IPS-NIHi7 (cell line): ENCODE data around the gene CGREF1.
"Not testable (repeated sequence)": the region's sequence is repeated elsewhere in the genome, so short reads cannot be mapped to it uniquely, and the experiment has no call there.

ENCODE experiments used
- DNase-seq: peaks from one replicate; pipeline ENCODE4 v3.0.0; 2012; ENCODE audit warnings: mixed read lengths; ENCODE audit errors: extremely low spot score

Gene CGREF1

DNA sequence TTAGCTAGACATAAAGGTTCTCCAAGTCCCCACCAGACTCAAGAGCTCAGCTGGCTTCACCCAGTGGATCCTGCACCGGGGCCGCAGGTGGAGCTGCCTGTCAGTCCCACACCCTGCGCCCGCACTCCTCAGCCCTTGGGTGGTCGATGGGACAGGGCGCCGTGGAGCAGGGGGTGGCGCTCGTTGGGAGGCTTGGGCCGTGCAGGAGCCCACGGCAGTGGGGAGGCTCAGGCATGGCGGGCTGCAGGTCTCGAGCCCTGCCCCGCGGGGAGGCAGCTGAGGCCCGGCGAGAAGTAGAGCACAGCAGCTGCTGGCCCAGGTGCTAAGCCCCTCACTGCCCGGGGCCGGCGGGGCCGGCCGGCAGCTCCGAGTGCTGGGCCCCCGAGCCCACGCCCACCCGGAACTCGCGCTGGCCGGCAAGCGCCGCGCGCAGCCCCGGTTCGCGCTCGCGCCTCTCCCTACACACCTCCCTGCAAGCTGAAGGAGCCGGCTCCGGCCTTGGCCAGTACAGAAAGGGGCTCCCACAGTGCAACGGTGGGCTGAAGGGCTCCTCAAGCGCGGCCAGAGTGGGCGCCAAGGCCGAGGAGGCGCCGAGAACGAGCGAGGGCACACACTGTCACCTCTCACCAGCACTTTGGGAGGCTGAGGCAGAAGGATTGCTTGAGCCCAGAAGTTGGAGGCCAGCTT lies 7.4 kb downstream of the CGREF1 start:
- DNase-seq, result not testable (repeated sequence)

DNA sequence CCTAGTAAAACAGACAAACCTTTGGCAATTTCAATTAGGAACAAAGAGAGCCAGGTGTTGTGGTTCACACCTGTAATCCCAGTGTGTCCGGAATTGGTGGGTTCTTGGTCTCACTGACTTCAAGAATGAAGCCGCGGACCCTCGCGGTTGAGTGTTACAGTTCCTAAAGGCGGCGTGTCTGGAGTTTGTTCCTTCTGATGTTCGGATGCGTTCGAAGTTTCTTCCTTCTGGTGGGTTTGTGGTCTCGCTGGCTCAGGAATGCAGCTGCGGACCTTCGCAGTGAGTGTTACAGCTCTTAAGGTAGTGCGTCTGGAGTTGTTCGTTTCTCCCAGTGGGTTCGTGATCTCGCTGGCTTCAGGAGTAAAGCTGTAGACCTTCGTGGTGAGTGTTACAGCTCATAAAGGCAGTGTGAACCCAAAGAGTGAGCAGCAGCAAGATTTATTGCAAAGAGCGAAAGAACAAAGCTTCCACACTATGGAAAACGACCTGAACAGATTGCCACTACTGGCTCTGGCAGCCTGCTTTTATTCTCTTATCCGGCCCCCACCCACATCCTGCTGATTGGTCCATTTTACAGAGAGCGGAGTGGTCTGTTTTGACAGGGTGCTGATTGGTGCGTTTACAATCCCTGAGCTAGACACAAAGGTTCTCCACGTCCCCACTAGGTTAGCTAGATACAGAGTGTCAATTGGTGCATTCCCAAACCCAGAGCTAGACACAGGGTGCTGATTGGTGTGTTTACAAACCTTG lies 8.2 kb downstream of the CGREF1 start:
- DNase-seq, result not testable (repeated sequence)

DNA sequence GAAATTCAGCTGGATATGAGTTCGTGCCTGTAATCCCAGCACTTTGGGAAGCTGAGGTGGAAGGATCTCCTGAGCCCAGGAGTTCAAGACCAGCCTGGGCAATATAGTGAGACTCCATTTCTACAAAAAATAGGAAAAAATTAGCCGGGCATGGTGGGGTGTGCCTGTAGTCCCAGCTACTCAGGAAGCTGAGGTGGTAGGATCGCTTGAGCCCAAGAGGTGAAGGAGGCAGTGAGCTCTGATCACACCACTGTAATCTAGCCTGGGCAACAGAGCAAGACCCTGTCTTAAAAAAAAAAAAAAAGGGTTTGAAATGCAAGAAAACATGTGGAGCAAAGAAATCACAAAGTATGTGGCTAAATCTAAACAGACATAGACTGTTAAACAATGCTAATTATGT lies 9.8 kb downstream of the CGREF1 start:
- DNase-seq, result no peak

DNA sequence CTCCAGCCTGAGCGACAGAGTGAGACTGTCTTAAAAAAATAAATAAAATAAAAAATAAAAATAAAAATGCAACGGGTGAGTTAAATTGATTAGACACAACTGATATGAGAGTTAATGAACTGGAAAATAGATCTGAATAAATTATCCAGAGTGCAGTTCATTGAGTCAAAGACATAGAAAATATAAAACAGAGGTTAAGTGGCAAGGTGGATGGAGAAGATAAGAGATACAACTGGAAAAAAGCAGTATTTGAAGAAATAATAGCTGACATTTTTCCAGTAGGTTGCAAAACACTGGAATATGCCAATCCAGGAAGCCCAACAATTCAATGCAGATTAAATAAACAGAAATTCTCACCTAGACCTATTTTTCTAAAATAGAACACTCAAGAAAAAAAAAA lies 10.7 kb downstream of the CGREF1 start:
- no peak for DNase-seq

DNA sequence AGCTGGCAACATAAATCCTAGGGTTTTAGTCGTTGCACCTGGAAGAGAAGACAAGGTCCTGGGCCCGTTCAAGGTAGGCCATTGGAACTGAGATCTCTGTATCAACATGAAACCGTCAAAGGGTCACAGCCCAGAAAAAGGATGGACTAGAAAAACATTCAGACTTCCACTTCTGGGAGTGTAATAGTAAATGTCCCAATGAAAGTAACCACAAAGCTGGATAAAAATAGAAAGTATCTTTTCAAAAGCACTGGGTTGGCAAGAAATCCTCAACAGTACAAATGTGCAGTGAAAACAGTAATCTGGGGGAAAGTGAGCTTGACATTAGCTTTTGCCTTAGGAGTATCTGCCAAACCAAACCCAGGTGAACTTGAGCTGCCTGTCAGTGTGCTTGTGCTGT lies 12.9 kb downstream of the CGREF1 start:
- no peak for DNase-seq

DNA sequence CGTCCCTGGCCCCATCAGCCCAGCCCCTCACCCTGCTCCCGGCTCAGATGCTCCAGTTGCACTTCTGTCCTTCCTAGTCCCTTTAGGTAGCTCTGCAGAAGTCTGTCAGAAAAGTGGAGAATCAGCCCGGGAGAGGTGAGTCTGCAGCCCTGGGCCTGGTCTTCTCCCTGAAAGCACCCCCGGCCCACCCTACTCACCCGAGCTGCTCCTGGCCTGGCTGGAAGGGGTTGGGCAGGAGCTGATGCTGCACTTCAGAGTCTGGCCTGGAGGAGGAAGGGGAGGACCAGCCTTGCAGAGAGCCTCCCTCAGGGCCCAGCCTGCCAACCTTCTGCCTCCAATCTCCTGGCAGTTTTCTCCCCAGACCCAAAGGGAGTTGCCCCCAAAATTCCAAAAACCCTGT lies 16.6 kb downstream of the CGREF1 start:
- DNase-seq, result no peak

DNA sequence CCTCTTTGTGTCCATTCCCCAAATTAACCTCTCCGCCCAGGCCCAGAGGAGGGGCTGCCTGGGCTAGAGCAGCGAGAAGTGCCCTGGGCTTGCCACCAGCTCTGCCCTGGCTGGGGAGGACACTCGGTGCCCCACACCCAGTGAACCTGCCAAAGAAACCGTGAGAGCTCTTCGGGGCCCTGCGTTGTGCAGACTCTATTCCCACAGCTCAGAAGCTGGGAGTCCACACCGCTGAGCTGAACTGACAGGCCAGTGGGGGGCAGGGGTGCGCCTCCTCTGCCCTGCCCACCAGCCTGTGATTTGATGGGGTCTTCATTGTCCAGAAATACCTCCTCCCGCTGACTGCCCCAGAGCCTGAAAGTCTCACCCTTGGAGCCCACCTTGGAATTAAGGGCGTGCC lies 18.9 kb downstream of the CGREF1 start:
- no peak for DNase-seq

DNA sequence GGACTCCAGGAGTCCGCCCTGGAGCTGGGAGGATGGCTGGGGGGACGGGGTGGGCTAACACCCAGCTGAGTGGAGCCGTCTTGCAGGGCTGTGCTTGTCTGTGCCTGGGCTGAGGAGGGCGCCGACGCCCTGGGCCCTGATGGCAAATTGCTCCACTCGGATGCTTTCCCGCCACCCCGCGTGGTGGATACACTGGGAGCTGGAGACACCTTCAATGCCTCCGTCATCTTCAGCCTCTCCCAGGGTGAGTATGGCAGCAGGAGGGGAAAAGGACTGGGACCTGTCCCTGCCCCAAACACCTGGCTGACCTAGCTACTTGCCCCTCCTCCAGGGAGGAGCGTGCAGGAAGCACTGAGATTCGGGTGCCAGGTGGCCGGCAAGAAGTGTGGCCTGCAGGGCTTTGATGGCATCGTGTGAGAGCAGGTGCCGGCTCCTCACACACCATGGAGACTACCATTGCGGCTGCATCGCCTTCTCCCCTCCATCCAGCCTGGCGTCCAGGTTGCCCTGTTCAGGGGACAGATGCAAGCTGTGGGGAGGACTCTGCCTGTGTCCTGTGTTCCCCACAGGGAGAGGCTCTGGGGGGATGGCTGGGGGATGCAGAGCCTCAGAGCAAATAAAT lies 19.5 kb downstream of the CGREF1 start:
- DNase-seq, result no peak

DNA sequence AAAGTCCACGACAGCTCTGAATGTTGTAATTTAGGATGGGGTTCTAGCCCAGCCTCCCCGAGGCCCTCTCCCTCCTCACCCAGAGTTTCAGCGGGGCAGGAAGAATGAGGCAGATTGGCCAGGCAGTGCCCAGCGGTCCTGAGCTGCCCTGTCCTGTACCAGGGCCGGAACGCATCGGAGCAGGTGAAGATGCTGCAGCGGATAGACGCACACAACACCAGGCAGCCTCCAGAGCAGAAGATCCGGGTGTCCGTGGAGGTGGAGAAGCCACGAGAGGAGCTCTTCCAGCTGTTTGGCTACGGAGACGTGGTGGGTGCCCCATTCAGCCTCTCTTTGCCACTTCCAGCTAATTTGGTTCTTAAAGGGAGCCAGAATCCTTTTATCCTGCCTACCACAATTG lies 21.6 kb downstream of the CGREF1 start:
- DNase-seq, result no peak

DNA sequence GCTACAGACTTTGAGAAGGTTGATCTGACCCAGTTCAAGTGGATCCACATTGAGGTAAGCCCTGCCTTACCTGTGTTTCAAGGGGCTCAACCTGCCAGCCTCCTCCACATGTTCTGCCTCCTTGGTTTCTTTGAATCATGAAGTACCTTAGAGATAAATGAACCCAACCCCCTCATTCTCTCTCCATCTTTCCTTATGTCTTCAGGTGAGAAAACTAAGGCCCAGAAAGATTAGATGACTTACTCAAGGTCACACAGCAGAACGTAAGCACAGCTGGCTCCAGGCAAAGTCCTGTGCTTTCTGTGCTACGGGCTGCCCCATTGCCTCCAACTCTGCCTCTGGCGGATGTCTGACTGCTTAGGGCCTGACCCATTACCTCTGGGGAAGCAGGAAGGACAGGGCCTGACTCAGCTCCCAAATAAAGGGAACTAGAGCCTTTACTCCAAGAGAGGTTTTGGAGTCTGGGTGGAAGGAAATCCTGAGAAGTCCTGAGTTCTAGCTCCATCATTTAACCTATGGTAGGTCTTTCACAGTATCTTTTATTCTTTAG lies 22.1 kb downstream of the CGREF1 start:
- no peak for DNase-seq

DNA sequence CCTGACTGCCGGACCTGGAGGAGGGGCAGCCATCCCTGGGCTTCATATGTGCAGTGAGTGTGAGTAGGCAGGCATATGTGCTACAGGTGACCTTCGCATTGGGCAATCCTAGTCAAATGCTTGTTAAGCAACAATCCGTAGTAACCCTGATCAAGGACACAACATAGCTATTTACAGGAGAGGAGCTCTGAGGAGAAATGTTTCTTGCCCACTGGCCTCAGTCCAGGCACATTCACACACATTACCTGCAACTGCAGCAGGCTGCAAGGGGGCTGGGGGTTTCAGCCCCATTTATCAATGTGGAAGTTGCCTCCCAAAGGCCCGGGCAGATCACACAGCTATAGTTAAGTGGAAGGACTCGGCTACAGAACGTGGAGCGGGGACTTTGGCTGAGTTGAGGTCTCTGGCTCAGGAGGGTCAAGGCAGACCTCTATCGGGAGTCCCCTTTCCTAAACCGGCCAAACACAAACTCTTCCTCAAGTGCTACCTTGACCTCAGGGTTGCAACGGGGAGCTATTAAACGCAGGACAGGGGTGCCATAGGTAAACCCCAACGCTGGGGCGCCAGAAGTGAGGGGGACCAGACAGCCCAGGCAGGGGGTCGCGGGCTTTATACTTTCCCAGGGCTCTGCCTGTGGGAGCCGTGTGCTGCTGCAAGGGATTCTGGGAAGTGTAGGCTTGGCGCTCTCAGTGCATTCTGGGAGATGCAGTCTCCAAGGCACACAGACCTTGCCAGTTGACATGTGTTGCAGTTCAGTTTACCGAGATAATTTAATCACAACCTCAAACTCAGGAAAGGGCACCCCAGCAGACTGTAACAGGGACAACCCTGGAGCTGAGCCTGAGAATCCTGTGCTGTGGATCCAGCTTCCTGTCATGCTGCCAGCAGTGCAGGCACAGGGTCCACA lies 22.9 kb downstream of the CGREF1 start:
- DNase-seq, result peak; percentile 89

DNA sequence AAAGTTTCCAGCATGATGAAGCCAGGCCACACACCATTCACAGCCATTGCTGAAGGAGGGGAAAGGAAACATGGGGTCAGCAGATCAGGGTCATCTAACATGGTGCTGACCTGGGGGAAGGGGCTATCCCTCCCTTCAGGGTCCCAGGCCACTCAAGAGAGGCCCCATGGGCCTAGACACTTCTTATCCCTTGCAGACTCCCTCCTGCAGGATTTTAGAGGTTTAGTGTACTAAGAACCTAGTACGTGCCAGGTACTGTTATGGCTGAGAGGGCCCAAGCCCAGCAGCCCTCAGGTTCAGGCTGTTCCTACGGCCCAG lies 23.5 kb downstream of the CGREF1 start:
- DNase-seq, result no peak

DNA sequence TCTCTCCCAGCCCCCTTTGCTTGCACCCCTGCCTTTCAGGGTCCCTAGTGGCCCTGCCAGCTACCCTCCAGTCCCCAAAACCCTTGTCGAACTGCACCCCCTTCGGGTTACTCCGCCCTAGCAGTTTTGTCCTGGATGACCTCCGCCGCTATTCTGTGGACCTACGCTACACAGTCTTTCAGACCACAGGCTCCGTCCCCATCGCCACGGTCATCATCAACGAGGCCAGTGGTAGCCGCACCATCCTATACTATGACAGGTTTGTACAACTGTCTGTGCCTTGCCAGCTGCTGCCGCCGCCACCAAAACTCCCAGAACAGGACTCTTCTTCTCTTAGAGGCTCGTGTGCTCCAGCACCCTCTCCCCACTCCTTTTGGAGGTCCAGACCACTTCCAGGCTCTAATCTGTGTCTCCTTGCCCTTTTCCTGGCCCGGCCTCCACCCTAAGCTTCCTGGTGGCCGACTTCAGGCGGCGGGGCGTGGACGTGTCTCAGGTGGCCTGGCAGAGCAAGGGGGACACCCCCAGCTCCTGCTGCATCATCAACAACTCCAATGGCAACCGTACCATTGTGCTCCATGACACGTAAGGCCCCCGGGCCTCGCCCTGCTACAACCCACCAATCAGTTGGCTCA lies 24.5 kb downstream of the CGREF1 start:
- no peak for DNase-seq

DNA sequence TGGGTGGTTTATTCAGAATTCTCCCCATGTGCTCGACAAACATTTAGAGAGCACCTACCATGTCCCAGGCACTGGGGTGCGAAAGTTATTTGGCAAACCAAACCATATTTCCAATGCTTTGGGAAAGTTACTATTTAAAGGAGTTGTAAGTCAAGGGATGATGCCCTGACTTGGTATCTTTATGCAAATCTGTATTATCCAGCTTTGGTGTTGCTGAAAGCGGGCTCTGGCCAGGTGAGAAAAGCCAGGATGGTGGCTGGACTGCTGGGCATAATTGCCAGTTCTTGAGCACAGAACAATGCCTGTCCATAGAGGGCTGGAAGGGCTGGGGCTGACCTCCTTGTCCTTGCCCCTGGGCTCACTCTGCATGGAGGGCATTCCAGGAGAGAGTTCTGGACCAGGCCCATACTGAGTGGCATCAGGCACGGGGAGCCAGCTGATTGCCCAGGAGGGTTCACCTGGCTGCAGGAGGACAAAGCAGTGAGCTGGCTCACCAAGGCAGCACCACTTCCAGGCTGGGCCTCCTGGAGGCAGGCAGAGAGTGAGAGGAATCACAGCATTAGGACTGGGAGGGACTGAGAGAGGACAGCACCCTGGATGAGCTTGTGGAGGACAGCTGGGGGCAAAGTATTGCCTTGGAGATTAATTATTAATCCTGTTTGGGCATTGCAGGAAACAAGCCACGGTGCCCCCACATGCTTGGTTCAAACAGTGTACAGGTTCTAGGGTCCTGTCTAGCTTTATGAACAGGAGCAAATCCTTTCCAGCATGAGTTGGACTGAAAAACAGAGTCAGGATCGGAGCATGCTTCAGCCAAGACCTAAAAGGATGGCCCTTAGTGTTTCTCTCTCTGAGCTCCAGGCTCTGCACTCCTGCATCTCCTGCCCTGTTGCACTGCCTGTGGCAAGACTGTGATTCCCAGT lies 25.2 kb downstream of the CGREF1 start:
- no peak for DNase-seq

DNA sequence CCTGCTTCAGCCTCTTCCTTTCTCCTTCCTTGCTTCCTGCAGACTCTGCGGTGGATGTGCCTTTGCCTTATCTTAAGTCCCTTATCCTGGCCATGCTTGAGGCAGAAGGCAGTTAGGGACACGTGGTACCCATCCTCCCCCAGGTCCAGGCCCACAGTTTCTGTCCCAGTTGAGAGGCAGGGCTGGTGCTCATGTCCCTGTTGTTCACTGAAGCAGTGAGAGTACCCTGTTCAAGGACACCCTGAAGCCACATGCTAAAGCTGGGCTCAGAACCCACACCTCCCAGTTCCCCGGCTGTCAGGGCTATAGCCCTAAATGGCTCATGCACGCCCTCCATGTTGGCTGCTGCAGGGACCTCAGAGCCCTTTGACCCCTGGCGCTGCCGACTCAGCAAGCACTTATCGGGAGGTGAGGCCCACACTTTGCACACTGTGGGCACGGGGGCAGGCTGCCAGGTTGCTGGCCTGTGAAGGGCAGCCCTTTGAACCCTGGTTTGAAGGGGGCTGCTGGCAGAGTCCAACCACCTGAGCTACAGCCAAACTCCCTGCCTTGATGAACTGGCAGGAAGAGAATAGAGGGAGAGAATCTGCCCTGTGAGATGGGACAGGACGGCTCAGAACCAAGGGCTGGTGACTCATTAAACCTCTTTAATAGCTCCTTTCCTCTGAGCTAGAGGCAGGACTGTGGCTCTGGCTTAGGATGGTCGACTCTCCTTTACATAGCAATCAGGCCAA lies 26.1 kb downstream of the CGREF1 start:
- DNase-seq, result no peak

DNA sequence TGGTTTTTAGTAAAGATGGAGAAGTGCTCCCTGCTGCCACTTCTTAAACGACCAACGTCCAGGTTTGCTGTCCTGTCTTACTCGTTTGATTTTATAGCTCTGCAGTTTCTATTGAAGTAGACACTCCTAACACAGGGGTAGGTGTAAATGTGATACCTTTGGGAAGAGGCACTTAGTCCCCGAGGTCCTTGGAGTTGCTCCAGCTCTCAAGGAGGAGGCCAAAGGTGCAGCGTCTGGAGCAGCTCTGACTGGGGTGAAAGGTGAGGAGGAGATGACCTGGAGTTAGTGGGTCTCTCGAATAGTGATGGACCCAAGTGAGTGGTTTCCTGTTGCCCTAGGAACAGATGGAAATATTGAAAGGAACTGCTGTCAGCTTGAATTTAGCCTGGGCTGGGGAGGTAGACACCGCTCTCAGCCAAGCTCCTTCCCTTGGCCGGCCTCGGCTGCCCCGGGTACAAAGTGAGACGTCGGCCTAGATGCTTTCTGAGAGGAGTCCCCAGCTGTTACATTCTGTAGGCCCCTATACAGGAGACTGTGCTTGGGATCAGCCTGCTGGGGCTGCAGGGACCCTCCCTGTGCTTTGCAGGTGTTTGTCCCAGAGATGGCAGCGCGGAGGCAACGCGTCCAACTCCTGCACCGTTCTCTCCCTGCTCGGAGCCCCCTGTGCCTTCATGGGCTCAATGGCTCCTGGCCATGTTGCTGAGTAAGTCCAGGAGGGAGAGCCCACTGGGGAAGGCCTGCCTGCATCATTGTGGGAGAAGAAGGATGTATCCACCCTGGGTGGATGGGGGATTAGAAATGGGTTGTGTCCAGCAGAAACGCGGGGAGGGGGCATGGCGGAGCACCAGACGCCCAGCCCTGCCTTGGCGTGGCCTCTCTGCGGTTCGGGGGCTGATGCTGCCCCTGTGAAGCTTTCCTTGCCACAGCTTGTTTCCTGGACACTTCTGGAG lies 26.9 kb downstream of the CGREF1 start:
- DNase-seq, result no peak

DNA sequence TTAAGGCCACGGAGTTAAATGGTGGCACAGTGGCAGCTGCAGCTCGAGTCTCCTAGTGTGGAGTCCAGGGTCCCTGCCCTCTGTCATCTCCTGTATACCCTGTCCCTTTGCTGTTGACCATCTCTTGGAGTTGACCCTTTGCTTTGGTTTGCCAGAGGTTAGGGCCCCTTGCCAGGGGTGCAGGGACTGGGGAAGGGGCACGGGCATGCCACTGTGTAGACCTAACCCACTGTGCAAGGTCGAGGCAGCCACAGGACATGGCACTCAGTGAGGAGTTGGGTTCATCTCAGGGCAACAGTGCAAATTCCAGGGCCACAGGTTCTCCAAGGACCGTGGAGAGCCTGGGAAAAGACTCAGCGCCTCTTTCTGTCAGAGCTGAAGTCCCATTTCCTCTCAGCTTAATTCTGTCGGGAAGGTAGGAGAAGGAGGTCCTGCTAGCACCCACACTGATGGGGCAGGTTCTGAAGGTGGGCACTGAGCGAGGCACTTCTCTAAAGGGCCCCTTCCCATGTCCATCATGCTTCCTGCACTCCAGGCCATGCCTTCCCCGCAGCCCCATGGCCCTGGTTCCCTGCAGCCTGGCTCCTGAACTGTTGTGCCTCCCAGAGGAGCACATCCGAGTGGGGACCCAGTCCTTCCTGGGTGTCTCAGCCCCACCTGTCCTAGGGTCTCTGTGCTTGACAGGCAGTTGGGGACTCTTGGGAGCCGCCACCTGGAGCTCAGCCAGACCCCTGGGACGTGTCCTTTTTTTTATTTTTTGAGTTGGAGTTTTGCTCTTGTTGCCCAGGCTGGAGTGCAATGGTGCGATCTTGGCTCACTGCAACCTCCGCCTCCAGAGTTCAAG lies 29.6 kb downstream of the CGREF1 start:
- no peak for DNase-seq

DNA sequence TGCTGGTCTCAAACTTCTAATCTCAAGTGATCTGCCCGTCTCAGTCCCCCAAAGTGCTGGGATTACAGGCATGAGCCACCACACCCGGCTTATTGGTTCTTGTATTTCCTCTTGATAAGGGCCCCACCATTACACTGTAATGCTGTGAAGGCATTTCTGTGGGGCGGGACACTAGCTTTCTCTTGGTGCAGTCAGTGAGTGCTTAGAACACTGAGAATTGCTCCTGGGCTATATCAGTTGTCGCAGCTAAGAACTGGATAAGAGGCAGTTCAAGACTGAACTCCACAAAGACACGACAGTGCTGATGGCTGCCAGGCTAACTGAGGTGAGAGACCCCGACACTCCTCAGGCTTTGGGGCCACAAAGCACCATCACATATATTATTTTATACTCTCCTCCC lies 30.3 kb downstream of the CGREF1 start:
- no peak for DNase-seq
